Activated T-cell treated with anti-CD3 and anti-CD28 coated beads, Interleukin-2, amount 50 U/mL, for 4 hours (primary cell): ENCODE results near the gene KLF11. TPM values are rescaled to one million over a fixed set of nuclear protein-coding genes. Genes with fewer than 3 reads are reported as not detected.
"Not testable (repeated sequence)": the region's sequence is repeated elsewhere in the genome, so short reads cannot be mapped to it uniquely, and the experiment has no call there.

ENCODE experiments used
- ATAC-seq, 2 donors: fragments of 200-7000 bp; cut with Tn5 transposase; one replicate each; pipeline ENCODE4 v1.10.0; 2021
- DNase-seq: peaks from one replicate; pipeline ENCODE4 v3.0.0-alpha.2; 2020
- H3K27me3 Mint-ChIP-seq: one replicate; pipeline ENCODE4 v1.8.0; 2021; ENCODE audit warnings: low read depth, mixed read lengths
- H3K36me3 Mint-ChIP-seq: one replicate; pipeline ENCODE4 v1.8.0; 2022; ENCODE audit warnings: mixed read lengths; ENCODE audit not compliant: insufficient read depth
- H3K4me1 Mint-ChIP-seq: one replicate; pipeline ENCODE4 v1.8.0; 2021; ENCODE audit warnings: low read depth, mixed read lengths
- H3K4me3 Mint-ChIP-seq: one replicate; pipeline ENCODE4 v1.8.0; 2021; ENCODE audit warnings: mild to moderate bottlenecking, moderate library complexity, mixed read lengths
- H3K9me3 Mint-ChIP-seq: one replicate; pipeline ENCODE4 v1.8.0; 2021; ENCODE audit warnings: mixed read lengths
- total RNA-seq, 3 donors: library from RNA; stranded (reverse); gene quantifications; one replicate each; pipeline ENCODE4 v1.2.1, GENCODE V29; 2021

Gene KLF11
- total RNA-seq, 3 donors from 2014 or later, result 5.2 to 10.2 (median 5.7) TPM

GRCh38 chr2:10013651-10014417 lies 29.5 kb upstream of the KLF11 start:
- not testable (repeated sequence) for DNase-seq, H3K4me3 Mint-ChIP-seq, H3K27me3 Mint-ChIP-seq, H3K4me1 Mint-ChIP-seq, H3K36me3 Mint-ChIP-seq, ATAC-seq, H3K9me3 Mint-ChIP-seq

- Mint-ChIP-seq H3K27me3 (peaks cover 2% of the 10 kb centered on the region), H3K4me3 (no peak overlapping the region), H3K36me3 (no peaks in the 10 kb centered on the region), H3K4me1 (no peaks in the 10 kb centered on the region), H3K9me3 (peaks cover 7% of the 10 kb centered on the region)
- DNase-seq (no peak), ATAC-seq (no peak)
These were observed 28.7 kb upstream of the KLF11 start for GRCh38 chr2:10014418-10015190.

GRCh38 chr2:10015376-10015989 lies 27.9 kb upstream of the KLF11 start:
- DNase-seq, H3K27me3 Mint-ChIP-seq, H3K4me3 Mint-ChIP-seq, ATAC-seq, H3K36me3 Mint-ChIP-seq, H3K4me1 Mint-ChIP-seq, H3K9me3 Mint-ChIP-seq: not testable (repeated sequence)

GRCh38 chr2:10016001-10016801 lies 27.1 kb upstream of the KLF11 start:
- peaks cover 4% of the 10 kb centered on the region for H3K27me3 Mint-ChIP-seq
- DNase-seq, result no peak
- peaks cover 7% of the 10 kb centered on the region for H3K9me3 Mint-ChIP-seq
- no peak overlapping the region for H3K4me3 Mint-ChIP-seq
- no peaks in the 10 kb centered on the region for H3K4me1 Mint-ChIP-seq
- no peak for ATAC-seq
- no peaks in the 10 kb centered on the region for H3K36me3 Mint-ChIP-seq

GRCh38 chr2:10016802-10017258 lies 26.5 kb upstream of the KLF11 start:
- H3K4me3 Mint-ChIP-seq, result no peak overlapping the region
- ATAC-seq (no peak), DNase-seq (no peak)
- H3K27me3 Mint-ChIP-seq, result peaks cover 4% of the 10 kb centered on the region
- H3K4me1 Mint-ChIP-seq, result no peaks in the 10 kb centered on the region
- no peaks in the 10 kb centered on the region for H3K36me3 Mint-ChIP-seq
- peaks cover 7% of the 10 kb centered on the region for H3K9me3 Mint-ChIP-seq

GRCh38 chr2:10017313-10017941 lies 25.9 kb upstream of the KLF11 start:
- no peak for ATAC-seq
- DNase-seq, result no peak
- Mint-ChIP-seq H3K9me3 (peaks cover 7% of the 10 kb centered on the region), H3K4me3 (no peak overlapping the region), H3K36me3 (no peaks in the 10 kb centered on the region), H3K27me3 (peaks cover 4% of the 10 kb centered on the region), H3K4me1 (no peaks in the 10 kb centered on the region)

- Mint-ChIP-seq H3K36me3 (no peaks in the 10 kb centered on the region), H3K4me3 (no peak overlapping the region), H3K4me1 (no peaks in the 10 kb centered on the region), H3K27me3 (peaks cover 4% of the 10 kb centered on the region), H3K9me3 (peaks cover 7% of the 10 kb centered on the region)
- no peak for DNase-seq
- ATAC-seq, result no peak
These were observed 24.2 kb upstream of the KLF11 start for GRCh38 chr2:10019174-10019573.

GRCh38 chr2:10019602-10020400 lies 23.5 kb upstream of the KLF11 start:
- no peak for ATAC-seq
- DNase-seq, result no peak
- Mint-ChIP-seq H3K4me1 (no peaks in the 10 kb centered on the region), H3K9me3 (peaks cover 7% of the 10 kb centered on the region), H3K27me3 (peaks cover 4% of the 10 kb centered on the region), H3K36me3 (no peaks in the 10 kb centered on the region), H3K4me3 (no peak overlapping the region)

GRCh38 chr2:10022041-10022421 lies 21.3 kb upstream of the KLF11 start:
- H3K4me1 Mint-ChIP-seq, result no peaks in the 10 kb centered on the region
- ATAC-seq (no peak), DNase-seq (no peak)
- H3K36me3 Mint-ChIP-seq, result no peaks in the 10 kb centered on the region
- H3K4me3 Mint-ChIP-seq, result no peak overlapping the region
- H3K9me3 Mint-ChIP-seq, result peaks cover 4% of the 10 kb centered on the region
- H3K27me3 Mint-ChIP-seq, result peaks cover 4% of the 10 kb centered on the region

- ATAC-seq, result no peak
- H3K9me3 Mint-ChIP-seq, result peaks cover under 1% of the 10 kb centered on the region
- DNase-seq, result no peak
- H3K4me3 Mint-ChIP-seq, result no peak overlapping the region
- H3K36me3 Mint-ChIP-seq, result no peaks in the 10 kb centered on the region
- peaks cover 4% of the 10 kb centered on the region for H3K27me3 Mint-ChIP-seq
- no peaks in the 10 kb centered on the region for H3K4me1 Mint-ChIP-seq
These were observed 20.9 kb upstream of the KLF11 start for GRCh38 chr2:10022445-10022844.

GRCh38 chr2:10022966-10023662 lies 20.2 kb upstream of the KLF11 start:
- no peak for ATAC-seq
- DNase-seq, result no peak
- Mint-ChIP-seq H3K4me3 (no peak overlapping the region), H3K4me1 (peaks cover 5% of the 10 kb centered on the region), H3K36me3 (no peaks in the 10 kb centered on the region), H3K9me3 (no peaks in the 10 kb centered on the region), H3K27me3 (peaks cover 4% of the 10 kb centered on the region)

GRCh38 chr2:10026940-10027569 lies 16.3 kb upstream of the KLF11 start:
- peaks cover 29% of the 10 kb centered on the region for H3K4me1 Mint-ChIP-seq
- no peaks in the 10 kb centered on the region for H3K9me3 Mint-ChIP-seq
- H3K27me3 Mint-ChIP-seq, result no peaks in the 10 kb centered on the region
- H3K36me3 Mint-ChIP-seq, result no peaks in the 10 kb centered on the region
- H3K4me3 Mint-ChIP-seq, result no peak overlapping the region
- ATAC-seq, result no peak
- no peak for DNase-seq
